K562 (cell line): Measurements from ENCODE around the gene PSMD7. TPM values are rescaled to one million over a fixed set of nuclear protein-coding genes. Genes with fewer than 3 reads are reported as not detected.

Source experiments
- ATAC-seq: fragments of 200-7000 bp; cut with Tn5 transposase; 3 replicates; pipeline ENCODE4 v1.9.1; 2020; ENCODE audit warnings: moderate library complexity
- BruUV-seq: library from RNA; stranded (reverse); fragments of 400-500 nt; replicated peaks from 2 replicates; lab custom pipeline; 2021; lab: Mats Ljungman, UMichigan
- CTCF ChIA-PET: fragments of 300-600 bp; formaldehyde crosslinking; extraction: SDS; loops from one replicate; lab custom pipeline; 2021; ENCODE audit warnings: low intra/inter-chr PET ratio; lab: Yijun Ruan, JAX
- POLR2A ChIA-PET: fragments of 300-600, 350-650 bp; sonication (Branson Sonifier 250); formaldehyde crosslinking; extraction: SDS; loops from one replicate; lab custom pipeline; 2021; ENCODE audit warnings: antibody characterized with exemption, inconsistent platforms; lab: Yijun Ruan, JAX
- DNase-seq, 4 experiments: peaks; one replicate each; pipeline versions ENCODE4 v3.0.0 to v3.0.0-alpha.2; 2011 to 2018; ENCODE audit warnings: low spot score in 3 of 4, mixed read lengths in 3 of 4; ENCODE audit errors: extremely low read depth in 1 of 4
- FAIRE-seq: peaks from 2 replicates; lab custom pipeline; 2011; peaks lifted over from hg19 to GRCh38; lab: Jason Lieb, UNC
- H2AFZ ChIP-seq: 2 replicates; pipeline ENCODE4 v1.6.0; 2011; ENCODE audit warnings: low read depth, low read length, control low read depth, inconsistent platforms
- H3K27ac ChIP-seq: fragments of 200-600 bp; 3 replicates; pipeline ENCODE4 v1.8.0; 2011; ENCODE audit warnings: low read depth, mild to moderate bottlenecking, control low read depth, inconsistent platforms, low read length, moderate library complexity, mixed read lengths; ENCODE audit errors: extremely low read depth
- H3K27me3 ChIP-seq, 2 experiments: fragments of 300-600 bp in 1 of 2; 2 replicates in 1 of 2; 3 replicates in 1 of 2; pipeline versions ENCODE4 v1.6.0 to v1.8.0; 2011; ENCODE audit warnings: inconsistent platforms in 2 of 2, low read length in 2 of 2, mild to moderate bottlenecking in 1 of 2, mixed read lengths in 1 of 2, moderate library complexity in 1 of 2; ENCODE audit not compliant: control insufficient read depth in 2 of 2, insufficient read depth in 2 of 2
- H3K36me3 ChIP-seq: fragments of 300-600 bp; 3 replicates; pipeline ENCODE4 v1.8.0; 2011; ENCODE audit warnings: mild to moderate bottlenecking, low read length, inconsistent platforms; ENCODE audit not compliant: control insufficient read depth, insufficient read depth
- H3K4me1 ChIP-seq, 2 experiments: fragments of 200-600 bp in 1 of 2; replicated peaks in 1 of 2; 2 replicates in 1 of 2; 3 replicates in 1 of 2; pipeline versions ENCODE4 v1.5.1 to v1.8.0; 2011; ENCODE audit warnings: inconsistent platforms in 2 of 2, low read length in 2 of 2, mild to moderate bottlenecking in 1 of 2, mixed read lengths in 1 of 2, moderate library complexity in 1 of 2; ENCODE audit not compliant: control insufficient read depth in 2 of 2, insufficient read depth in 2 of 2
- H3K4me2 ChIP-seq: 2 replicates; pipeline ENCODE4 v1.6.1; 2011; ENCODE audit warnings: low read length, control low read depth, inconsistent platforms, mixed read lengths; ENCODE audit not compliant: insufficient read depth
- H3K4me3 ChIP-seq: fragments of 200-600 bp; sonication (generic), shearing (Covaris generic); 2 replicates; pipeline ENCODE4 v1.5.1; 2016; ENCODE audit warnings: control low read depth, inconsistent platforms
- H3K79me2 ChIP-seq: fragments of 200-600 bp; 3 replicates; pipeline ENCODE4 v1.8.0; 2011; ENCODE audit warnings: low read length, inconsistent platforms; ENCODE audit not compliant: control insufficient read depth, insufficient read depth
- H3K9ac ChIP-seq, 2 experiments: 2 replicates each; pipeline versions ENCODE4 v1.6.0 to v1.6.1; 2011; ENCODE audit warnings: low read depth in 2 of 2, low read length in 2 of 2, control low read depth in 1 of 2, inconsistent platforms in 1 of 2, mild to moderate bottlenecking in 1 of 2, mixed read lengths in 1 of 2; ENCODE audit not compliant: insufficient read depth in 1 of 2
- H3K9me1 ChIP-seq: one replicate; pipeline ENCODE4 v1.6.0; 2011; ENCODE audit warnings: inconsistent platforms, mild to moderate bottlenecking, low read length, moderate library complexity; ENCODE audit not compliant: control insufficient read depth, insufficient read depth
- H3K9me3 ChIP-seq: replicated peaks from 2 replicates; pipeline ENCODE4 v1.5.1; 2011; ENCODE audit warnings: low read depth, low read length, inconsistent platforms; ENCODE audit not compliant: control insufficient read depth, insufficient read depth
- H4K20me1 ChIP-seq: replicated peaks from 2 replicates; pipeline ENCODE4 v1.6.1; 2011; ENCODE audit warnings: low read length, inconsistent platforms, mixed read lengths; ENCODE audit not compliant: control insufficient read depth, insufficient read depth
- ARNT ChIP-seq, 2 experiments: fragments of 450-650 bp; IDR thresholded peaks; 2 replicates each; pipeline ENCODE4 v1.6.1; 2016; ENCODE audit warnings: mild to moderate bottlenecking in 1 of 2
- CHCHD3 ChIP-seq: fragments of 250-450 bp; sonication (Bioruptor Pico); IDR thresholded peaks from 2 replicates; pipeline ENCODE4 v2.1.2; 2022; ENCODE audit warnings: mild to moderate bottlenecking
- ESRRA ChIP-seq: fragments of 450-650 bp; IDR thresholded peaks from 2 replicates; pipeline ENCODE4 v1.6.1; 2014; ENCODE audit warnings: low read depth, mild to moderate bottlenecking, moderate library complexity, borderline replicate concordance
- GTF2A2 ChIP-seq: IDR thresholded peaks from 2 replicates; pipeline ENCODE4 v1.6.1; 2016; ENCODE audit warnings: mild to moderate bottlenecking, missing genetic modification characterization, missing compliant biosample characterization
- JUND ChIP-seq, 2 experiments: IDR thresholded peaks; 2 replicates in 1 of 2; 3 replicates in 1 of 2; pipeline ENCODE4 v1.6.1; 2011; ENCODE audit warnings: borderline replicate concordance in 2 of 2, low read depth in 2 of 2, low read length in 2 of 2, improper control_type of control experiment in 1 of 2, missing biosample characterization in 1 of 2, missing genetic modification characterization in 1 of 2, missing genetic modification reagents in 1 of 2
- KDM5B ChIP-seq: fragments of 200-600 bp; sonication (generic); IDR thresholded peaks from 2 replicates; pipeline ENCODE4 v1.6.1; 2012; ENCODE audit warnings: low read depth, mild to moderate bottlenecking, moderate library complexity, low read length, control low read depth, inconsistent platforms; ENCODE audit not compliant: insufficient replicate concordance
- MTA2 ChIP-seq: fragments of 450-650 bp; IDR thresholded peaks from 2 replicates; pipeline ENCODE4 v1.6.1; 2016; ENCODE audit warnings: low read depth
- MYBL2 ChIP-seq, 2 experiments: fragments of 450-650 bp in 1 of 2; sonication (generic) in 1 of 2; formaldehyde crosslinking in 1 of 2; IDR thresholded peaks; 2 replicates each; pipeline versions ENCODE4 v1.6.1 to v1.8.1; 2017 to 2022; ENCODE audit warnings: borderline replicate concordance in 1 of 2, inconsistent platforms in 1 of 2, low read depth in 1 of 2, mild to moderate bottlenecking in 1 of 2, missing genetic modification reagents in 1 of 2, moderate library complexity in 1 of 2
- NFIX ChIP-seq: fragments of 250-450 bp; sonication (Bioruptor Pico); IDR thresholded peaks from 2 replicates; pipeline ENCODE4 v1.4.0; 2020; ENCODE audit warnings: low read depth, mild to moderate bottlenecking, moderate library complexity
- NR2F6 ChIP-seq: fragments of 450-650 bp; formaldehyde crosslinking; IDR thresholded peaks from 2 replicates; pipeline ENCODE4 v1.4.0; 2020; ENCODE audit warnings: mild to moderate bottlenecking
- NR3C1 ChIP-seq: sonication (generic); formaldehyde crosslinking; IDR thresholded peaks from 2 replicates; pipeline ENCODE4 v1.8.1; 2022; ENCODE audit warnings: missing genetic modification reagents
- PCBP2 ChIP-seq: fragments of 200-400 bp; formaldehyde crosslinking; IDR thresholded peaks from 2 replicates; pipeline ENCODE4 v1.6.1; 2018; ENCODE audit warnings: low read length, low read depth, mild to moderate bottlenecking, moderate library complexity; ENCODE audit not compliant: poor library complexity, severe bottlenecking
- ZNF431 ChIP-seq: sonication (generic); formaldehyde crosslinking; IDR thresholded peaks from 2 replicates; pipeline ENCODE4 v1.8.0; 2022; ENCODE audit warnings: mild to moderate bottlenecking, missing genetic modification reagents
- ZNF79 ChIP-seq: fragments of 250-450 bp; sonication (Bioruptor Pico); IDR thresholded peaks from 2 replicates; pipeline ENCODE4 v1.4.0; 2020; ENCODE audit warnings: low read depth, mild to moderate bottlenecking, moderate library complexity
- ZSCAN32 ChIP-seq: fragments of 450-650 bp; formaldehyde crosslinking; IDR thresholded peaks from 2 replicates; pipeline ENCODE4 v1.4.0; 2020; ENCODE audit warnings: mild to moderate bottlenecking, moderate library complexity
- WGBS: fragments of 100-300 bp; shearing (Covaris generic); methylation state at CpG from one replicate; pipeline ENCODE4 v1.1.6; 2016; ENCODE audit warnings: low coverage, mixed read lengths; ENCODE audit not compliant: insufficient coverage; ENCODE audit errors: missing lambda C conversion rate; 5-methylcytosine and 5-hydroxymethylcytosine counted together
- in situ Hi-C: fragments of 300-500 bp; cut with MboI; formaldehyde crosslinking; loops from 4 replicates; pipeline ENCODE4 v1.15.0; 2018; ENCODE audit warnings: inconsistent platforms, mixed read lengths
- intact Hi-C: fragments of 100-400 bp; cut with micrococcal nuclease; formaldehyde crosslinking; loops from 2 replicates; pipeline ENCODE4 v1.14.2; 2022
- polyA plus RNA-seq, 8 experiments: library from polyadenylated mRNA; depleted of rRNA in 4 of 8; stranded (reverse) in 5 of 8; unstranded in 3 of 8; fragments of >200 nt; fragmentation: Nextera tagmentation in 2 of 8; fragmentation: Illumina TruSeq in 1 of 8; extraction: Ambion mirVana in 2 of 8; extraction: Trizol in 1 of 8; gene quantifications; 2 replicates each; pipeline versions ENCODE4 v1.2.1 to v1.2.3, GENCODE V29; 2011 to 2014; ENCODE audit warnings: inconsistent platforms in 1 of 8, missing spikeins in 1 of 8
- total RNA-seq, 7 experiments: library from RNA; depleted of rRNA in 6 of 7; stranded (reverse); fragments of >200 nt in 6 of 7; fragmentation: Illumina TruSeq in 2 of 7; extraction: Trizol in 2 of 7; gene quantifications; 2 replicates each; pipeline versions ENCODE4 v1.2.1 to v1.2.3, GENCODE V29; 2011 to 2021; ENCODE audit warnings: low replicate concordance in 1 of 7
- TF ChIP-seq, protein P1 (sequence below): fragments of 250-450 bp; sonication (Bioruptor Pico); IDR thresholded peaks from 2 replicates; pipeline ENCODE4 v1.8.0; 2022; ENCODE audit warnings: inconsistent platforms

Gene PSMD7
- total and polyA plus RNA-seq, 9 of the 15 experiments (the other 6 are each of a cell fraction or from before 2014, with no cell fraction given) = 100 to 226 (median 156) TPM

DNA sequence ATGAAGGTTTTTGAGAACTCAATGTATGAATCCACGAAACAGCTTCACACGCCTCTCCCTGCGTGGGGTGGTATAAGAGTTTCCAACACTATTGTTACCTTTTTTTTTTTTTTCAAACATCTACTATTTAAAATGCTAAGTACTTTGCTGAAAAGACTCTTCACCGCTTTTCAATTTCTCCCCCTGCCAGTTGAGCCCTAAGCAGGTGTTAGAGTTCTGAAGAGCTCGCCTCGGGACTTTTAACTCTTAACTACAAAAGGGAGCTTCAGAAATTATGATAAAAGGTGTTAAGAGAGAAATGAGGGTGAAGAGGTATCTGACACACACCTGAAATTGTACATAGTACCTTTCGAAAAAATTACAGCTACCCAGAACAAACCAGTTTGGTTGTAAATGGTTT, 20.9 kb upstream of the PSMD7 start:
- Histone ChIP-seq H3K27ac (no peak overlapping the region), H3K9ac (no peak overlapping the region), H2AFZ (no peak overlapping the region), H3K9me1 (no peaks in the 10 kb centered on the region), H3K36me3 (no peaks in the 10 kb centered on the region), H4K20me1 (no peaks in the 10 kb centered on the region), H3K4me2 (no peak overlapping the region), H3K4me3 (no peak overlapping the region), H3K9me3 (no peaks in the 10 kb centered on the region), H3K4me1 (peaks cover 3% of the 10 kb centered on the region in 2 experiments; a peak in 4 of 5 replicates), H3K27me3 (peaks cover 0 to 6% of the 10 kb centered on the region in 2 experiments; a peak in 4 of 5 replicates), H3K79me2 (no peaks in the 10 kb centered on the region)
- intact Hi-C loops (loop anchor here (10.0 kb wide), 1 partner anchor 561 kb away; no protein-coding TSS in a partner anchor), in situ Hi-C loops (no loop called here)
- ATAC-seq = no peak
- no peak for TF ChIP-seq ZSCAN32
- no peak for TF ChIP-seq ARNT (IDR thresholded peaks at IDR 0.05)
- TF ChIP-seq, protein P1, sequence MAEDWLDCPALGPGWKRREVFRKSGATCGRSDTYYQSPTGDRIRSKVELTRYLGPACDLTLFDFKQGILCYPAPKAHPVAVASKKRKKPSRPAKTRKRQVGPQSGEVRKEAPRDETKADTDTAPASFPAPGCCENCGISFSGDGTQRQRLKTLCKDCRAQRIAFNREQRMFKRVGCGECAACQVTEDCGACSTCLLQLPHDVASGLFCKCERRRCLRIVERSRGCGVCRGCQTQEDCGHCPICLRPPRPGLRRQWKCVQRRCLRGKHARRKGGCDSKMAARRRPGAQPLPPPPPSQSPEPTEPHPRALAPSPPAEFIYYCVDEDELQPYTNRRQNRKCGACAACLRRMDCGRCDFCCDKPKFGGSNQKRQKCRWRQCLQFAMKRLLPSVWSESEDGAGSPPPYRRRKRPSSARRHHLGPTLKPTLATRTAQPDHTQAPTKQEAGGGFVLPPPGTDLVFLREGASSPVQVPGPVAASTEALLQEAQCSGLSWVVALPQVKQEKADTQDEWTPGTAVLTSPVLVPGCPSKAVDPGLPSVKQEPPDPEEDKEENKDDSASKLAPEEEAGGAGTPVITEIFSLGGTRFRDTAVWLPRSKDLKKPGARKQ (CRISPR knock-in tag) = no peak
- no peak for TF ChIP-seq ZNF431
- no peak for TF ChIP-seq ZNF79 (CRISPR knock-in tag)
- TF ChIP-seq JUND (IDR thresholded peaks at IDR 0.05; ENCODE audit: borderline replicate concordance, low read depth, low read length) = no peak
- TF ChIP-seq JUND (tag; IDR thresholded peaks at IDR 0.05; ENCODE audit: borderline replicate concordance, low read depth, low read length) = no peak
- TF ChIP-seq MTA2 = no peak
- no peak for TF ChIP-seq ESRRA
- TF ChIP-seq PCBP2 = no peak
- no peak for TF ChIP-seq MYBL2 (IDR thresholded peaks at IDR 0.05; ENCODE audit: low read depth)
- TF ChIP-seq MYBL2 (CRISPR knock-in tag; IDR thresholded peaks at IDR 0.05; ENCODE audit: borderline replicate concordance) = no peak
- no peak for TF ChIP-seq NFIX (CRISPR knock-in tag)
- no peak for TF ChIP-seq GTF2A2 (tag)
- TF ChIP-seq NR2F6 (CRISPR knock-in tag) = no peak
- TF ChIP-seq NR3C1 (CRISPR knock-in tag) = no peak
- TF ChIP-seq CHCHD3 (CRISPR knock-in tag) = no peak
- no peak for TF ChIP-seq KDM5B
- CTCF ChIA-PET = interaction anchor here (1.4 kb wide), 1 partner anchor 240 kb away, joined by 7 read pairs; no protein-coding TSS in a partner anchor
- POLR2A ChIA-PET = interaction anchor here (0.8 kb wide), 1 partner anchor 11 kb away, joined by 3 read pairs; no protein-coding TSS in a partner anchor
- no peak for FAIRE-seq
- WGBS = 0% methylated on average over 7 of the region's 7 CpGs
- no peak for DNase-seq
- no TSS peak for BruUV-seq
